GM23248 (cell line): Measurements from ENCODE around the gene OR1N1.

ENCODE experiments used
- EZH2 ChIP-seq: fragments of 200-600 bp; sonication (generic); IDR thresholded peaks from 2 replicates; pipeline ENCODE4 v1.6.1; 2018; ENCODE audit warnings: antibody characterized with exemption, mild to moderate bottlenecking; ENCODE audit not compliant: insufficient read depth, poor library complexity, severe bottlenecking
- EZH2phosphoT487 ChIP-seq: fragments of 200-600 bp; sonication (generic); IDR thresholded peaks from 2 replicates; pipeline ENCODE4 v1.6.1; 2018; ENCODE audit warnings: antibody characterized with exemption, moderate library complexity, mild to moderate bottlenecking, low read depth; ENCODE audit not compliant: insufficient read depth

DNA sequence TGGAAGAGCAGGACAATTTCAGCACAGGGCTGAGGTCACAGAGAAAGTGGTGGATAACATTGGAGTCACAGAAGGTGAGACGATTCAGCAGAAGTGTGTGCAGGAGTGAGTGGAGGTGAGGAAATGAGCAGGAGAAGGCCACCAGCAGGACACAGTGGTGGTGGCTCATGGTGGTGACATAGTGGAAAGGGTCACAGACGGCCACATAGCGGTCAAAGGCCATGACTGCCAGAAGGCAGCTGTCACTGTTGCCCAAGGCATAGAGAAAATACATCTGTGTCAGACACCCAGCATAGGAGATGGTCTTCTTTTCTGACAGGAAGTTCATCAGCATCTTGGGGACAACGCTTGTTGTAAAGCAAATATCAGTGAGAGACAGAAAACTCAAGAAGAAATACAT, 40.8 kb upstream of the OR1N1 start:
- no peak for TF ChIP-seq EZH2
- no peak for TF ChIP-seq EZH2phosphoT487
